Measurements from ENCODE around the gene SIK2.
"Not testable (repeated sequence)": the region's sequence is repeated elsewhere in the genome, so short reads cannot be mapped to it uniquely, and the experiment has no call there.

SIK2 gene

DNA sequence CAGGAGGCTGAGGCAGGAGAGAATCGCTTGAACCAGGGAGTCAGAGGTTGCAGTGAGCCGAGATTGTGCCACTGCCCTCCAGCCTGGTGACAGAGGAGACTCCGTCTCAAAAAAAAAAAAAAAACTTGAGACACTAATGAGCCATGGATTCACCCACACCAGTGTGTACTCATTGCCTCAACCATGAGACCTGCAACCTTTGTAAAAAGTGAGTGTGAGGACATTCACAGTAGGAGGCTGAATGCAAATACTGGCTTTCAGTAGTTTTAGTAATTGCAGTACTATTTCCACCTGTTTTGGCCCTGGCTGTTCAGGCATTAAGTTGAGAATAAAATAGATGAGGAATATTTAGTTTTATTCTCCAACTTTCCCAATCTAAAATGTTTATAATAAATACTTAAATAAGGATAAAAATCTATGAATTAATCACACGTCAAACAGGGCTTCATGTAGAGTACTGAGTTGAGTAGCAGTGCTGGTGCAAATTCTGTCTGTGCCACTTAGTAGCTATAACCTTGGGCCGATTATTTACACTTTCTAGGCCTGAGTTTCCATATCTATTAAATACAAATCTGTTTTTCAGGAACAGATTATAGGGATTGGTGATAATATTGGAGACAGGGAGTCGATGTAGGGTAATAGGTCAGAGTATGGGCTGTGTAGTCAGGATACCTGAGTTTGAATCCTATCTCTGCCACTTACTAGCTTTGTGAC, 91.1 kb downstream of the SIK2 start:
- in situ Hi-C loops (cut with MboI; ENCODE audit: low sequenced_read_pairs), result no loop called here

DNA sequence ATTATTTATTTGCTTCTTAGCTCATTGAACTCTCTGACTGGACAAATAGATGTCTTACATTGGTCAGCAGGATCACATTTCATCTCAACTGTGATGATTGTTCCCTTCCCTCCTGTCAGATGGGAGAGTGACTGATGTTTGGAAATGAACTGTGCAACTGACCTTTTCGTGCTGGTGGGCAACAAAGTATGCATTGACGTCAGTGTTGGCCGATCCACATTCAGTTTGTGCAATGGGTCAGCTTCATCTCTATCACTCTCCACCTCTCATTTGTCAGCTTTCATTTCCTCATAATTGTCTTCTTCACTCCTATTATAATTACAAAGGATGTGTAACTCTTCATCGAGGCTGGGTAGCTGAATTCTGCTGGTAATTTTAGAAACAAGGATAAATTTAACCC, 92.6 kb downstream of the SIK2 start:
- in situ Hi-C loops (cut with MboI; ENCODE audit: low sequenced_read_pairs), result no loop called here

DNA sequence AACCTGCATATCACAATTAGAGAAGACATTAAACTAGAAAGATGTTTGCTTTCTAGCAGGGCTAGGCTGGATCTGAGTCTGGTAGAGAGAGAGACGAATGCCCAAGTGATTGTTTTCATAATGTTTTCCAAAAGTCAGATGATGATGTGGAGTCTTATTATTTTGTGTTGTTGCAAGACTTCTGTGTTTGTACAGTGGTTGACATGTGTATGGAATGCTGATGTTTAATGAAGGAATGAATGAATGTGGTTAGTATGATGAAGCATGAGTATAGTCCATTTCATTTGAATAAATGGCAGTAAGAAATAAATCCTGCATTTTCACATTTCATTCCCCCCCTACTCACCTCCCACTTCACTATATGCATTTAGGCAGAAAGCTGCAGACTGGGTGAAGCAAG, 94.3 kb downstream of the SIK2 start:
- in situ Hi-C loops (cut with MboI; ENCODE audit: low sequenced_read_pairs), result no loop called here

DNA sequence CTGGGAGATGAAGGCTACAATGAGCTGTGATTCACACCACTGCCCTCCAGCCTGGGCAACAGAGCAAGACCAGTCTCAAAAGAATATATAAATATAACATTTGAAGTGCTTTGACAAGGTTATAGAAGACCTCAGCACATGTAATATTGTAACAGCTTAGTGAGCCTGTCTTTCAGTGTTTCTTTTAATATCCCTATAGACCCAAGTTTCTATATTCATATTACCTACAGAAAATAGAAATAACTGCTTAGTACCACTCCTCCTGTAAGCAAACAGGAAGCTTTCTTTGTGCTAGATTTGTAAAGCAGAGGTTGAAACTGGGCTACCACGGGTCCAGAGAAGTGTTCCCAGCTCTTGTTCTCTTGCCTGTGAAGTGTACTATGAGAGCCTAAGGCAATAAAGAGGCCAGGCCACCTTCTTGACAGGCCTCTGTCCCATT, 95.7 kb downstream of the SIK2 start:
- in situ Hi-C loops (cut with MboI; ENCODE audit: low sequenced_read_pairs), result no loop called here

DNA sequence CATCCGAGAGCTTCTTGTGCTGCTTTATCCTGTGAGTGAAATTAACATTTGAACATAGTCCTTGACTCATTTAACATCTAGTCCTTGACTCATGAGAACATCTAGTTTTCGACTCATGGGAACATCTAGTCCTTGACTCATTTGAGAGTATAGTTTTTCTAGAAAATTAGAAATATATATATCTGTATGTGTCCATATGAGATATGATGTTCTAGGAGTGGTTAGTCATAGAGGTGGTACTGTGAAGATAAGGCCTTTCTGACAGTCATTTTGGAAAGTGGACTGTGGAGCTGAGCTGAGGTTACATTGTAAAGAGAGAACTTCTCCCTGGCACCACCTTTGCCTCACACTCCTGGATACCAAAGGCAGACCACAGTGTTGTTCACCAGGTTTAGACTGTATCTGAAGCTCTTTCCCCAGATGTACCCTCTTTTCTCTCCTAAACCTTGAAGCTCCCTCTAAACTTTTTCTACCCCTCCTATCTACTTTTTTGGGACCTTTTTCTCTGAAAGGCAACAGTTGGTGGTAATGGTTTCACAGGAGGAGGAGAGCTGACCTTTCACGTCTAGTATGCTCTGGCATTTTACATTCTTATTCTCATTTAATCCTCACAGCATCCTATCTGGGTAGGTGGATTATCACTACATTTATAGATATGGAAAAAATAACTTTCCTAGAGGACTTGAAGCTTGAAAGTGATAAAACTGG, 96.8 kb downstream of the SIK2 start:
- in situ Hi-C loops (cut with MboI; ENCODE audit: low sequenced_read_pairs), result no loop called here

DNA sequence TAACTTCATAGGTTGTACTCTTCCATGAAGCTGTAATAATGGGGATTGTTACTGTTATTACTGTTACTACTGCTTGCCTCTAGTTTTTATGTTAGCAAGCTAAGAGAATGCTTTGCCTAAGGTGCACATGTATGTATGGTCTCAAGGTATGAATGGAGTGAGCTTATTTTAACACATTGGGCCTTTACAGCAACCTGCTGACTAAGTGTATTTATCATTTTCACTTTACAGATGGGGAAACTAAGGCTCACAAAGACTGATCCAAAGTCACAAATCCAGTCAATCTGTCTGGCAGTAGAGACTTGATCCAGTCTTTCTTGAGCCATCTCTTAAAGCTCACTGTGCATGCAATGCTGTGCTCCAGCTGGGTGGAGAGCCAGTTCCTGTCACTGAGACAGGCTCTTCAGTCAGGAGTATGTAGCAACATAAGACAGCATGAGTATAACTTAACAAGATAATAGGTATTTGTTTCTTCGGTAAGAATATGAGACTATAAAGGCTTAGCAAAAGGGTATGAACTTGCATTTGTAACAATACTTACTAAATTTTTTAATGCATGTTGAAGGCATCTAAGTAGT, 97.4 kb downstream of the SIK2 start:
- in situ Hi-C loops (cut with MboI; ENCODE audit: low sequenced_read_pairs), result no loop called here

DNA sequence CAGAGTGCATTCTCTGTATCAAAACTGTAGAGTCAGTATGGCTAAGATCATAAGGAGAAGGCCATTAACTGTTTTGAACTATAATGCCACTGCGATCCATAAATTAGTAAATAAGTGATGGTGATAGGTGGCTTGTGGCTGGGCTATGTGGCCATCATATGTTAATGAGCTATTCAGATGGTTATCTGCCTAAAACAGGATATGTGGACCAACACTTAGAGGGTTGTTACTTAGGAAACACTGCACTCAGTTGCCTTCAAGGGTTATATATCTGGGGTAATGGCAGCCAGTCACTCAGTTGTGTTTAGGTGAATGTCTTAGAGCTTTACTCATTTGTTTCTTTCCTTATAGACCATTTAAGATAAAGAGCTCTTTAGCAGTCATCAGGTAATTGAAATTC, 97.9 kb downstream of the SIK2 start:
- in situ Hi-C loops (cut with MboI; ENCODE audit: low sequenced_read_pairs), result no loop called here

DNA sequence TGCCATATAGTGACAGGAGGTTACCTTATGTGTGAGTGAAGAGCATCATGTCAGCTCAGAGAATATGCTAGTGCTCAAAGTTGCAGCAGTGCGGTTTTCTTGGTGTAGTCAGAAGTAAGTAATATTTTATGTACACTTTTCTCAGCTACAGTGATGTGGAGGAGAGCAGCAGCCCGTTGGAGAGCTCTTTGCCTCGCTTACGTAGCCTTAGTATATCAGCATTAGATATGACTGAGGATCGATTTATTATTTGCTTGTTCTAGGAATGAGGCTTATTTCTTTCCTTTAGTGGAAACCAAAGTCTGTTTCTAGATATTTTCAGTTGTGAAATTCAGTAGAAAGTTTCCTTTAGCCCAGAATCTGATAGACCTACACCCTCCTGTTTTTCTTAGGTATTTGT, 100.4 kb downstream of the SIK2 start:
- in situ Hi-C loops (cut with MboI; ENCODE audit: low sequenced_read_pairs), result no loop called here

DNA sequence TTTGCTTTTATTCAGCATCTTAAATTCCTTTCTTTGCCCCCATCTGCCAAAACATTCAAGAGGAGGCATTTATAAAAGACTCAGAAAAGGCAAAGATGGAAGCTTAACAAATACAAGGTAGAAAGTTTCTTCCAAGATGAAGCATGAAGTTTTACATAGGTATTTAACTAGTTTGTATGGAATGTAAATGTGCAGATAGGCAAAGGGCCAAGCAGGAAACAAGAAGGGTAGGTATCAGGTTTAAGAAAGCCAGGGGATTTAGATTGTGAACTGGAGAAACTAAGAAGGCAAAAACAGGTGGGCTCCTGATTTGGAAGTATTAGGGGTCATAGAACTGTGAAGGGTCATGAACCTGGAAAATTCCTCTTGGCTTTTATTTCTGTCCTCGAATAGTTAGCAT, 101.3 kb downstream of the SIK2 start:
- in situ Hi-C loops (cut with MboI; ENCODE audit: low sequenced_read_pairs), result no loop called here

DNA sequence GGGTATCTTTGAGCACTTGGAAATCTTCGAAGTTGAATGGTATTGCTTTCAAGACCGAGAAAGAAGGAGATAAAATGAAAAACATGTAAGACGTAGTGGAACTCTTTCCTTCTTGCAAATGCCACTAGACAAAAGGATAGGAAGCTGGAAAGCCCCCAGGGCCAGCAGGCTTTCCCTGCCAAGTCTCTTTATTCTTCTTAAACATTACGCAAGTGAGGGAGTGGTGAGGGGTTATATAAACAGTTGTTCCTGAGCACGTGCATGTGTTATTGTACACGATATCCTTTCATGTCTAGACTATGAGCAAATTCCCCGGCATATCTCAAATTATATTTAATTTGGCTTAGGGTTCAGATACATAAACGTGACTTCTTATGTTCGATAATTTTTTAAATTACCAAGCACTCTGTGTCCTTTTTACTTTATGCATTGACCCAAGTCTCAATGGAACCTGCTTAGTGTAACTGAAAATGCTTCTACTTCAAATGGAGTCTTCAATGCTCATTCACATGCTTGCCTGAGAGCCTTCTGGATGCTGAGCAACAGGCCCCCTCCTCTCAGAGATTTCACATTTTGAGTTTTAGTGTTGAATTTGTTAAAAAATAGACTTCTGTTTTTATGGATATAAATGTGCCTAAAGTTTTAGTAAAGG, 104.9 kb downstream of the SIK2 start:
- in situ Hi-C loops (cut with MboI; ENCODE audit: low sequenced_read_pairs), result no loop called here

DNA sequence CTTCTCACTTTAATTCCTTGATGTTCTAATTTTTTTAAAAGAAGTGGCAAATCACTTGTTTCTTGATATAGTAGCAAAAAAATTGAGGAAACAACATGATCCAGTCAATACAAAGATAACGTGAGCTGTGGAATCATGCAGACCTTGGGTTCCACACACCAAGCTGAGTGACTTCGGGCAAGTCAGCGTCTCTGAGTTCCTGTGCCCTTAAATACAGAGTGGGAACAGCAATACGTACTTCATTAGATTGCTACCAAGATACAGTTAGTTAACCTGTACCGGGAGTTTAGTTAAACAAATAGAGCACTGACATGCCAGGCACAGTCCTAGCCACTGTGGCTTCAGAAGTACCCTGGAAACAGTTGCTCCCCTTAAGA, 105.4 kb downstream of the SIK2 start:
- in situ Hi-C loops (cut with MboI; ENCODE audit: low sequenced_read_pairs), result no loop called here

DNA sequence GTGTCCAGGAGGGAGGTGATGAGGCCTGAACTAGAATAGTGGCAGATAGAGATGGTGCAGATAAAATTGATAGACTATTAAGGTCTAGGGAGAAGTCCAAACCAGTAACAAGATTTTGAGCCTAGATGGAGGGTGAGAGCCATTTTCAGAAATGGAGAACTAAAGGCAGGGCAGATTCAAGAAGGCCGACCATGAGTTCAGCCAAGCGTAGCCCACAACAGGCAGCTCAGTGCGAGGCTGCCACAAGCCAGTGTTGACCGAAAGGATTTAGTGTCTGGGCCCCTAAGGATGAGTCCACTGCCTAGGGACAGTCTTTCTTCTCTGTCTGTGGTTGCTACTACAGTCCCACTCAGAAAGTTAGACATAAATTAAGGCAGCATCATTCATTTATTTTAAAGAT, 112.3 kb downstream of the SIK2 start:
- in situ Hi-C loops (cut with MboI; ENCODE audit: low sequenced_read_pairs), result no loop called here

DNA sequence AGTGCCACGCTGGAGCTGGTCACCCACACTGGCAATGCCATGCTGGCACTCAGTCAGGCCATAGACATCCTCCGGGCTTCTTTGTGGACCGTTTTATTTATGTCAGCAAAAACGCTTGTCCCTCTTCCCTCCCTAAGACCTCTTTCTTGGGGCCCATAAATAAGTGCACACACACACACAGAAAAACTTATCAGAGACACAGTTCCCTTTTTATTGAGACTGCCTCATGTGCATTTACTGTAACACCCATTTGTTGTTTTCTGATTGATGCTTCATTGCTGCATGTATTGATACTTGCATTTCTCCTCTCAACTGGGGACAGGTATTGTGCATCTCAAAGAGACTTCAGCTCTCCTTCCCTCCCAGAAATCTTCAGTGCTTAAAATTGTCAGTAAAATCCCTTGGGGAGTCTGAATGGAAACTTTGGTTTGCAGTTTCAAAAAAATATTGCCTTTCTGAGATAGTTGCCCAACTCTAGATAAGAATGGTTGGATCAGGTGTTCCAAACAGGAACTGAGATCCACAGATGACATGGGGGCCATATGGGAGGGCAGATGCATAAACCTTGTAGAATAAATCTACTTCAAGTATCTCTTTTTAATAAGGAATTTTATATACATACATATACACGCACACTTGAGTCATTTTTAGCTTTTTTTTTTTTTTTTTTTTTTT, 113.0 kb downstream of the SIK2 start:
- in situ Hi-C loops (cut with MboI; ENCODE audit: low sequenced_read_pairs), result no loop called here

DNA sequence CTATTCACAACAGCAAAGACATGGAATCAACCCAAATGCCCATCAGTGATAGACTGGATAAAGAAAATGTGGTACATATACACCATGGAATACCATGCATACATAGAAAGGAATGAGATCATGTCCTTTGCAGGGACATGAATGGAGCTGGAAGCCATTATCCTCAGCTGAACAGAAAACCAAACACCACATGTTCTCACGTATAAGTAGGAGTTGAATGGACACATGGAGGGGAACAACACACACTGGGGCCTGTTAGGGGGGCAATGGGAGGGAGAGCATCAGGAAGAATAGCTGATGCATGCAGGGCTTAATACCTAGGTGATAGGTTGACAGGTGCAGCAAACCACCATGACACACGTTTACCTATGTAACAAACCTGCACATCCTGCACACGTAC, 115.4 kb downstream of the SIK2 start:
- in situ Hi-C loops (cut with MboI; ENCODE audit: low sequenced_read_pairs), result not testable (repeated sequence)

DNA sequence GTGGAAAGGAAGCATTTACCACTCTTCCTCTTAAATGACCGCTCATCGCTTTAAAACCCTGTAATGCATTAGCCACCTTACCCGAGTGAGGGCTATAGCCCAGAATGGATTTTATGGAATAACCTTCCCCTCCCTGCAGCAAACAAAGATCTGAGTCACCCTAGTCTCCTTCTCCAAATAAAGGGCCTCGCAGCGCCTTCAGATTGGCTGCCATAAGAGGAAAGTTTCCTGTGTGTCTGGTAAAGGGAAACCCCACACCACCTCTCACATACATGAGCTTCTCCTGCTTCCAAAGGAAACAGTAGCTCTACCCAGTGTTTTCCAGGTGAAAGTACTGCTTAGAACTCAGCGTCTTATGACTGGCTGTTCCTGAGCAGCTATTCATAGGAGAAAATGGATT, 116.2 kb downstream of the SIK2 start:
- in situ Hi-C loops (cut with MboI; ENCODE audit: low sequenced_read_pairs), result no loop called here

DNA sequence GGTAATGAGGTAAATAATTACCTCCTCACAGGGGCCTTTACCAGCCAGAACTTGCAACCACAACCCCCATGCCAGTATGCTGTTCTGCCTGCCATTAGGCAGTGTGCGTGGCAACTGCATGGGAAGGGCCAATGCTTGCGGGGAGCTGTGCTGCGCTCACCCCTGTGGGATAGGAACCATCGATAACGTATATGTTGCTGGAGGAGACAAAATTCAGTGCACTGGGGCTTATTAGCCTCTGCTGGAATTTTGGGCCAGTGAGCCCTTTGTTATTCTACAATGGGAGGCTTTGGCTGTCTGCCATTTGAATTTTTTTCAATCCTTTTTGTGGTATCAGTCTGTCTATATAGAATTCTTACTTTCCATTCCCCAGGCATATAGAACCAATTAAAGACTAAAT, 116.6 kb downstream of the SIK2 start:
- in situ Hi-C loops (cut with MboI; ENCODE audit: low sequenced_read_pairs), result no loop called here

DNA sequence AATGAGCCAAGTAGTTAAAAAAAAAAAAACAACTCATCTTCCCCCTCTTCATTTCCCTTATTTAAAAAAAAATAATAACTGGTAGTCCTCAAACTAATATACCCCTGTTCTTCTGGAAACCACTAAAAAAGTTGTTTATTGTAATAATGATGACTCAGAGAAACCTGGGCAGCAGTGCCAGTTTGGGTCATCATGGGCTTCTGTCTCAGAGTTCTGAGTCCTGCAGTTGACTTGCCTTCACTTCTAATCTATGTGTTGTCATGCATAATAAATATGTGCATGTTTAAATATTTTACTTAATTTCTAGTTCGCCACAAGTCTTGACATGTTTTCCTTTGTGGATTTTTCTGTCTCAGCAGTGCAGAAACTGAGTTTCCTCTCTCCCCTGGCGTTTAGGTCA, 117.1 kb downstream of the SIK2 start:
- in situ Hi-C loops (cut with MboI; ENCODE audit: low sequenced_read_pairs), result no loop called here

DNA sequence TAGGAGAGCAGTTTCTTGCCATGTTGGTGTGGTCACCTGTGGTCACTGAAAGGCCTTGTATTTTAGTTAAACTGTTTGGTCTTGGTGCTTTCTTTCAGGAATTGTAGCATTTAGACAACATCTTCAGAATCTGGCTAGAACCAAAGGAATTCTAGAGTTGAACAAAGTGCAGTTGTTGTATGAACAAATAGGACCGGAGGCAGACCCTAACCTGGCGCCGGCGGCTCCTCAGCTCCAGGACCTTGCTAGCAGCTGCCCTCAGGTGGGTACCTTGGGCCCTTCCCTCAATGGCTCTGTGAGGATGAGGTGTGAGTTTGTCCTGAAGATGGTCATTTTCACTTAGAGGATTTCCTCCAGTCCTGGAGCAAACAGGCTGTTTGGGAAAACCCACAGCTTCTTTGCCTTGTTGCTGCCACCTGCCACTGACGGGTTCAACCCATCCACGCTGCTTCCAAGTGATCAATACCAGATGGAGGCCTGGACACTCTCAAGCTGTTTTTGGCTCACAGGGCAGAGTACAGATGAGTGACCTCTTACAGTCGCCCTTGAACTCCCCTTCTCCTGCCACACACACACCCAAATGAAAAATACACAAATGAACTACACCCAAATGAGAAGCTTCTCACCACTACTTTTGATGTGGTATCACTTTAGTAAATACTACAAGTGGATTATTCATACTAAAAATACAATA, 118.7 kb downstream of the SIK2 start:
- in situ Hi-C loops (cut with MboI; ENCODE audit: low sequenced_read_pairs), result no loop called here

DNA sequence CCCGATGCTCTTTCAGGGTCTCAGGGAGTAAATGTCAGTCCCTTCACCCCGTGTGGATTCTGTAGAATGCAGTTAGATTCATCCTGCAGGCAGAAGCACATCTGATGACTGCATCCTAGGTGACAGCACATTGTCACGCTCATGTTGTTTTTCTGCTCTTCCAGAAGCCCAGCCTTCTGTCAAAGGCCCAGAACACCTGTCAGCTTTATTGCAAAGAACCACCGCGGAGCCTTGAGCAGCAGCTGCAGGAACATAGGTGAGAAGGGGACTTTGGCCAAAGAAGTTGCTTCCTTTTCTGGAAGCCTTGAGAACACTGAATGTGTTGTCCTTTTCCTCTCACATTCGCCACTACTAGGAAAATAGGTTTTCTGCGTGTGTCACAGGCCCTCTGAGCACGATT, 120.3 kb downstream of the SIK2 start:
- in situ Hi-C loops (cut with MboI; ENCODE audit: low sequenced_read_pairs), result no loop called here

DNA sequence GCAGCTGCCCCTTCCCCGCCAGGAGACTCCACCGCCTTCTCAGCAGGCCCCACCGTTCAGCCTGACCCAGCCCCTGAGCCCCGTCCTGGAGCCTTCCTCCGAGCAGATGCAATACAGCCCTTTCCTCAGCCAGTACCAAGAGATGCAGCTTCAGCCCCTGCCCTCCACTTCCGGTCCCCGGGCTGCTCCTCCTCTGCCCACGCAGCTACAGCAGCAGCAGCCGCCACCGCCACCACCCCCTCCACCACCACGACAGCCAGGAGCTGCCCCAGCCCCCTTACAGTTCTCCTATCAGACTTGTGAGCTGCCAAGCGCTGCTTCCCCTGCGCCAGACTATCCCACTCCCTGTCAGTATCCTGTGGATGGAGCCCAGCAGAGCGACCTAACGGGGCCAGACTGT, 121.3 kb downstream of the SIK2 start:
- in situ Hi-C loops (cut with MboI; ENCODE audit: low sequenced_read_pairs), result no loop called here

DNA sequence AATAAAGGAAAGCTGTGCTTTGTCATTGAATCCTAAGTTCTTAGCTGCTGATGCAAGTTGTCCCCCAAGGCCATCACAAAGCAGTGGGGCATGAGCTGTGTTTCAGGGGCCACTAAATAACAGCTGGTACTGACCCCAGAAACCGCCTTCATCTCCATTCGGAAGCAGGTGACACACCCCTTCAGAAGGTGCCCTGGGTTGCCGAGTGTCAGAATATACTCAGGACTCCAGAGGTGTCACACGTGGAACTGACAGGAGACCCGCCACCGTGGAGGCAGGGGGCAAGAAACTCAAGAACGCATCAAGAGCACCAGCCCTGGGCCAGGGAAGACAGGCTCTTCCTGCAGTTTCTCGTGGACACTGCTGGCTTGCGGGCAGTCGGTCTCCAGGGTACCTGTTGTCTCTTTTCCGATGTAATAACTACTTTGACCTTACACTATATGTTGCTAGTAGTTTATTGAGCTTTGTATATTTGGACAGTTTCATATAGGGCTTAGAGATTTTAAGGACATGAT, 122.4 kb downstream of the SIK2 start:
- in situ Hi-C loops (cut with MboI; ENCODE audit: low sequenced_read_pairs), result no loop called here
